Activated CD8-positive, alpha-beta memory T cell treated with anti-CD3 and anti-CD28 coated beads, Interleukin-2, amount 50 U/mL, for 24 hours (primary cell): Measurements from ENCODE around the gene OSBPL5.

ENCODE experiments used
- DNase-seq: peaks from one replicate; pipeline ENCODE4 v3.0.0-alpha.2; 2020; ENCODE audit errors: extremely low read depth

OSBPL5 gene

GRCh38 chr11:3197044-3197695 is 32.1 kb upstream of the OSBPL5 start:
- DNase-seq = no peak

GRCh38 chr11:3196161-3197043 is 31.3 kb upstream of the OSBPL5 start:
- no peak for DNase-seq

GRCh38 chr11:3195251-3196160 is 30.4 kb upstream of the OSBPL5 start:
- no peak for DNase-seq

- DNase-seq = no peak
Measured at GRCh38 chr11:3194016-3194816, 29.1 kb upstream of the OSBPL5 start.

- DNase-seq = no peak
Measured at GRCh38 chr11:3193373-3194015, 28.4 kb upstream of the OSBPL5 start.

GRCh38 chr11:3192511-3193372 is 27.6 kb upstream of the OSBPL5 start:
- DNase-seq = no peak

- DNase-seq = no peak
Measured at GRCh38 chr11:3191586-3192324, 26.6 kb upstream of the OSBPL5 start.

- DNase-seq = no peak
Measured at GRCh38 chr11:3190600-3190999, 25.5 kb upstream of the OSBPL5 start.

- no peak for DNase-seq
Measured at GRCh38 chr11:3189886-3190583, 24.9 kb upstream of the OSBPL5 start.

GRCh38 chr11:3189196-3189843 is 24.2 kb upstream of the OSBPL5 start:
- no peak for DNase-seq

- no peak for DNase-seq
Measured at GRCh38 chr11:3188496-3189195, 23.5 kb upstream of the OSBPL5 start.

GRCh38 chr11:3186166-3186953 is 21.2 kb upstream of the OSBPL5 start:
- no peak for DNase-seq

- no peak for DNase-seq
Measured at GRCh38 chr11:3184732-3185347, 19.7 kb upstream of the OSBPL5 start.

GRCh38 chr11:3183523-3183922 is 18.4 kb upstream of the OSBPL5 start:
- DNase-seq = no peak

- no peak for DNase-seq
Measured at GRCh38 chr11:3182462-3182852, 17.3 kb upstream of the OSBPL5 start.
